ENCODE results near the gene CYP24A1.

Gene CYP24A1

DNA sequence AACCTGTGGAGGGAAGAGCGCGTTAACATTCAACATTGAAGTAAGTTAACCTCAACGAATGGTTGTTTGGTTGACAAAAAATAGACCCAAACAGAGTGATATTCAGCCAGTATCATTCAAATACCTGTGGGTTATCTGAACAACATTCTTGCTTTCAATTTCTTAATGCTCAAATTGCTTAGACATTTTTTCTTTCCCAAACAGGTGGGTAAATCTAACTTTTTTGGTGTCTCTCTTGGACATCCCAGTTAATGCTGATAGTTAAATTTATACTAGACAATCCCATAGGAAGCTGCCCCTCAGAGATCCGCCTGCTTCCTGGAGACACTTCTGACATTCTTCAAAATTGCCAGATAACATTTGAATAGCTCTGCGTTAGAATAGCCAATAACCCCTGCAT, 20.0 kb upstream of the CYP24A1 start:
- no peak overlapping the region for H3K9ac ChIP-seq (ENCODE audit: low read depth in 1 of 2, low read length in 2 of 2)
- no peak overlapping the region for H3K4me3 ChIP-seq (ENCODE audit: low read depth in 1 of 2, low read length in 2 of 2)
- no peaks in the 10 kb centered on the region for H3K36me3 ChIP-seq (ENCODE audit: control insufficient read depth in 1 of 2, insufficient read depth in 2 of 2, low read length in 2 of 2)
- no peaks in the 10 kb centered on the region for H3K9me3 ChIP-seq (ENCODE audit: control insufficient read depth in 1 of 2, low read length in 2 of 2)
- no peaks in the 10 kb centered on the region for H3K4me1 ChIP-seq (ENCODE audit: control insufficient read depth in 1 of 2, insufficient read depth in 2 of 2, low read length in 2 of 2)
- H3K27me3 ChIP-seq (ENCODE audit: control insufficient read depth in 1 of 2, insufficient read depth in 2 of 2, low read length in 2 of 2), result no peaks in the 10 kb centered on the region
- H3K27ac ChIP-seq (ENCODE audit: low read depth, low read length), result no peak overlapping the region

DNA sequence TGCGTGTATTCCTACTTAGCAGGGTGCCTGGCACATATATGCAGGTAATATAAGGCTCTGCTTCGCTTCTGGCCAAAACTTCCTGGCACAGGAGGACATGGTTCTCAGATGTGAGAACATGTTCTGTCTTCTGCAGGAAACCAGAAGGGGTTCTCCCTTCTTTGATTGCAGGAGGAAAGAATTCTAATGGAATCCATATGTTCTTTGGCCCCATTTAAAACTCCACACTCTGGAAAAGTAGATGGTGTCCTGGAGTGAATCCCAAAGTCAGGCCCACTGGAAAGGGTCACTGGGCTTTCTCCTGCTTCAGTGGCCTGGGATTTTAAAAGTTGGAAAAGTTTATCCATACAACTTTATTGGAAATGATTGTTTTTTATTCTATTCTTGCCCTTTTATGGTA, 16.4 kb upstream of the CYP24A1 start:
- Histone ChIP-seq H3K36me3 (ENCODE audit: control insufficient read depth in 1 of 2, insufficient read depth in 2 of 2, low read length in 2 of 2) (no peaks in the 10 kb centered on the region), H3K27ac (ENCODE audit: low read depth, low read length) (no peak overlapping the region), H3K4me1 (ENCODE audit: control insufficient read depth in 1 of 2, insufficient read depth in 2 of 2, low read length in 2 of 2) (no peaks in the 10 kb centered on the region), H3K4me3 (ENCODE audit: low read depth in 1 of 2, low read length in 2 of 2) (no peak overlapping the region), H3K9ac (ENCODE audit: low read depth in 1 of 2, low read length in 2 of 2) (no peak overlapping the region), H3K9me3 (ENCODE audit: control insufficient read depth in 1 of 2, low read length in 2 of 2) (no peaks in the 10 kb centered on the region), H3K27me3 (ENCODE audit: control insufficient read depth in 1 of 2, insufficient read depth in 2 of 2, low read length in 2 of 2) (peaks cover 0 to 3% of the 10 kb centered on the region in 2 donors)

DNA sequence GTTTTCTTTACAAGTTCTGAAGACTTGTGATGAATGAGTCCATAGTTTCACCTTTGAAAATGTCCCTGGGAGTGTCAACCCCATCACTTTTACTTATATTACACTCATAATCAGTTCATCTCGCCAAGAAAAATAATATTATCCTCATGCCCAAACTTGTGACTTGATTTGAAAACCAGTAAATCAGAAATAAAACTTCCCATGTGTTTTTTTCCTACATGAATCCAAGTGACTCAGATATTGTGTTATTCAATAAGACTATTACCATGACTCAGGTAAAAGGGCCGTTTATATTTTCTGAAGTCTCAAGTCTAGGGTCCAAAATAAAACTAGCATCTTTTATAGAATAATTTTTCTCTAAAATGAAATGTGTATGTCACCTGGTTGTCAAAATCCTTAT, 15.8 kb upstream of the CYP24A1 start:
- H3K4me3 ChIP-seq (ENCODE audit: low read depth in 1 of 2, low read length in 2 of 2), result no peak overlapping the region
- H3K4me1 ChIP-seq (ENCODE audit: control insufficient read depth in 1 of 2, insufficient read depth in 2 of 2, low read length in 2 of 2), result no peaks in the 10 kb centered on the region
- H3K36me3 ChIP-seq (ENCODE audit: control insufficient read depth in 1 of 2, insufficient read depth in 2 of 2, low read length in 2 of 2), result no peaks in the 10 kb centered on the region
- H3K27ac ChIP-seq (ENCODE audit: low read depth, low read length), result no peak overlapping the region
- no peaks in the 10 kb centered on the region for H3K9me3 ChIP-seq (ENCODE audit: control insufficient read depth in 1 of 2, low read length in 2 of 2)
- peaks cover 0 to 3% of the 10 kb centered on the region in 2 donors for H3K27me3 ChIP-seq (ENCODE audit: control insufficient read depth in 1 of 2, insufficient read depth in 2 of 2, low read length in 2 of 2)
- no peak overlapping the region for H3K9ac ChIP-seq (ENCODE audit: low read depth in 1 of 2, low read length in 2 of 2)

DNA sequence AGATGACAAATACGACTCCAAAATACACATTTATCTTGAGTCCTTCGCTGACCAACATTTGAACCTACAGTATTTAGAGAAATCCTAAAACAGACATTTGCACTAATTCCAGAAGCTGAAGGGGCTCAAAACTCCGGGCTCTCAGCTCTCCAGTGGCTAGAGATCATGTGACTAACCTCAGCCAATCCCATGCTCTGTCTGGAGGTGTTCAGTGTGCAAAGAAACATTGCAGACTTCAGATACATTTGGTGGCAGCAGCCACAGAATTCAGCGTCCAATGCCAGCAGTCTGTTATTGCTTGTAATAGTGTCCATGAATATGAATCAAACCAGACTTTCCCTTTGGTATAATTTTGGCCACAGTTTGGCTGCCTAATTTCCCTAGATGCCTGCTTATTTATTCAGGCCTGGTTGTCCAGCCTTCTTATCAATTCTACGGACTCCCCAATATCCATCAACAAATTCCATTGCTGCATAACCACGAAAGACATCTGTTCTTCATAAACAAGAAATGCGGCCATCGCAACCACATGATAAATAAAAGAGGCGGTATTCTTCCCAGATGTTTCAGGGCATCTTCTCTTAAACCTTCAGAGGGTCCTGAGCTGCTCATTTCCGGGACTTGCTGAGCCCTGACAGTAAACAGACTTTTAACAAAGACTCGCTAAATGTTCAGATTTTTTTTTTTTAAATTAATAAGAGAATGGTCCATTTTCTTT, 14.5 kb upstream of the CYP24A1 start:
- H3K4me3 ChIP-seq (ENCODE audit: low read depth in 1 of 2, low read length in 2 of 2), result no peak overlapping the region
- H3K9me3 ChIP-seq (ENCODE audit: control insufficient read depth in 1 of 2, low read length in 2 of 2), result no peaks in the 10 kb centered on the region
- H3K27me3 ChIP-seq (ENCODE audit: control insufficient read depth in 1 of 2, insufficient read depth in 2 of 2, low read length in 2 of 2), result peaks cover 0 to 3% of the 10 kb centered on the region in 2 donors
- H3K36me3 ChIP-seq (ENCODE audit: control insufficient read depth in 1 of 2, insufficient read depth in 2 of 2, low read length in 2 of 2), result no peaks in the 10 kb centered on the region
- no peak overlapping the region for H3K9ac ChIP-seq (ENCODE audit: low read depth in 1 of 2, low read length in 2 of 2)
- H3K27ac ChIP-seq (ENCODE audit: low read depth, low read length), result no peak overlapping the region
- no peaks in the 10 kb centered on the region for H3K4me1 ChIP-seq (ENCODE audit: control insufficient read depth in 1 of 2, insufficient read depth in 2 of 2, low read length in 2 of 2)

DNA sequence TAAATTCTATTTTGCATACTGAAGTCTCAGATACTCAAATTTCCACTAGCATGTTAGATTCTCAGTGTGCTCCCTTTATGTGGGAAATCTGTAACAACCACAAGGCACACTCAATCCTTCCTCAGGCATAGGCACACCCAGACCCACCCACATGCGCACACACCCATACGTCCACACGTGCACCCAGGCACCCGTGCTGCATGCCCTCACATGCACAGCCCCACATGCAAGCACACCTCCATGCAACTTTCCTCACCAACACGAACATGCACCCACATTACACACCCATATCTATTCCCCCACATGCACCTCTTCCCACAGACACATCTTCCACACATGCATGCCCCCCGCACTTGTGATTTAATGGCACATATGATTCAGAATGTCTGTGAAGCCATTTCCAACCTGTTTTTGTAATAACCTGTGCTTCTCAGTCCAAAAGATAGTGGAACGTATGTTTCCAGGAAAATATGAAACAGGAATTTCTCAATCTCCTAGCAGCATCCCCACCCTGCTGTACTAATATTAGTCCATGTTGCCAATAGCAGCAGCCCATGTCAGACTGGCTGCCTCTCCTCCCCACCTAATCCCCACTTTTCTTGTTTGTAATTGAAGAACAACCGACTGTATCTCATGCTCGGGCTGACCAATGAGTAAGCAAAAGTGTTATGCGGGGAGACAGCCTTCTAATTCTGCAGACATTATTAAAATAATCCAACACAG, 11.3 kb upstream of the CYP24A1 start:
- Histone ChIP-seq H3K27me3 (ENCODE audit: control insufficient read depth in 1 of 2, insufficient read depth in 2 of 2, low read length in 2 of 2) (peaks cover 0 to 3% of the 10 kb centered on the region in 2 donors), H3K9me3 (ENCODE audit: control insufficient read depth in 1 of 2, low read length in 2 of 2) (no peaks in the 10 kb centered on the region), H3K9ac (ENCODE audit: low read depth in 1 of 2, low read length in 2 of 2) (no peak overlapping the region), H3K4me3 (ENCODE audit: low read depth in 1 of 2, low read length in 2 of 2) (no peak overlapping the region), H3K4me1 (ENCODE audit: control insufficient read depth in 1 of 2, insufficient read depth in 2 of 2, low read length in 2 of 2) (no peaks in the 10 kb centered on the region), H3K36me3 (ENCODE audit: control insufficient read depth in 1 of 2, insufficient read depth in 2 of 2, low read length in 2 of 2) (no peaks in the 10 kb centered on the region), H3K27ac (ENCODE audit: low read depth, low read length) (no peak overlapping the region)

DNA sequence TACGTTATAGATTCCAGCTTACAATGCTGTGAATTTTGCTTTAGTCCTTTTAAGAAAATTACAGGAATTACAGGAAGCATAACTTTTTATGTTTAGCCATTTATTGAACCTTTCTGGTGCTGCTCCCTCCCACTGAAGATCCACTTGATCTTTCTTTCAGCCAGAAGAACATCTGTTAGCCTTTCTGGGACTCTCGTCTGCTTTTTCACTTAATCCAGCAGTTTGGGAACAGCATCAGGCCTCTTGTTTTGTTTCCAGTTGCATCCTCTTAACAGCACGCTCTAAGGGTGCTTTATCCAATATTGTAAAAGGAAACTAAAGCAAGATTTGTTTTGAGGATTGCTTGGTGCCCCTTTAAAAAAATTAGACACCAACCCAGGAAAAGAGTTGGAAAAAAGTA, 10.3 kb upstream of the CYP24A1 start:
- no peak overlapping the region for H3K27ac ChIP-seq (ENCODE audit: low read depth, low read length)
- peaks cover 0 to 6% of the 10 kb centered on the region in 2 donors for H3K27me3 ChIP-seq (ENCODE audit: control insufficient read depth in 1 of 2, insufficient read depth in 2 of 2, low read length in 2 of 2)
- no peak overlapping the region for H3K9ac ChIP-seq (ENCODE audit: low read depth in 1 of 2, low read length in 2 of 2)
- H3K36me3 ChIP-seq (ENCODE audit: control insufficient read depth in 1 of 2, insufficient read depth in 2 of 2, low read length in 2 of 2), result no peaks in the 10 kb centered on the region
- no peaks in the 10 kb centered on the region for H3K4me1 ChIP-seq (ENCODE audit: control insufficient read depth in 1 of 2, insufficient read depth in 2 of 2, low read length in 2 of 2)
- H3K4me3 ChIP-seq (ENCODE audit: low read depth in 1 of 2, low read length in 2 of 2), result no peak overlapping the region
- no peaks in the 10 kb centered on the region for H3K9me3 ChIP-seq (ENCODE audit: control insufficient read depth in 1 of 2, low read length in 2 of 2)

DNA sequence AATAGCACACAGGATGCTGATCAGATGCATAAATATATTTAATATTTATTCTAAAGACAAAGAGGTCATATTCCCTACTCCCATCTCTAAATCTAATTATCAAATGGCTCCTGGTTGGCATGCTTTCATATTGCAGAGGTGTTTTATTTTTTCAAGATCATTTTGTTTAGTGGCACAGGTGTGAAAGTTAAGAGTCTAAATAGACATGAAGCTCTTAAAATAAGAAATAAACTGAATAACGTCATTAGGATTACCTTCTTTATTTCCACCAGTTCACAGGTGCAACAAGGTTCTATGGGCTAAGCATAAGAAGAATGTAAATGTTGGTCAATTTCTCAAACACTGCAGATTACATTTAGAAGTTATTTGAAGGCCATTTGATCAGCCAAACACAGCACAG, 7.1 kb upstream of the CYP24A1 start:
- Histone ChIP-seq H3K9me3 (ENCODE audit: control insufficient read depth in 1 of 2, low read length in 2 of 2) (no peaks in the 10 kb centered on the region), H3K27me3 (ENCODE audit: control insufficient read depth in 1 of 2, insufficient read depth in 2 of 2, low read length in 2 of 2) (peaks cover 0 to 4% of the 10 kb centered on the region in 2 donors), H3K9ac (ENCODE audit: low read depth in 1 of 2, low read length in 2 of 2) (no peak overlapping the region), H3K4me3 (ENCODE audit: low read depth in 1 of 2, low read length in 2 of 2) (no peak overlapping the region), H3K36me3 (ENCODE audit: control insufficient read depth in 1 of 2, insufficient read depth in 2 of 2, low read length in 2 of 2) (no peaks in the 10 kb centered on the region), H3K4me1 (ENCODE audit: control insufficient read depth in 1 of 2, insufficient read depth in 2 of 2, low read length in 2 of 2) (no peaks in the 10 kb centered on the region), H3K27ac (ENCODE audit: low read depth, low read length) (no peak overlapping the region)

DNA sequence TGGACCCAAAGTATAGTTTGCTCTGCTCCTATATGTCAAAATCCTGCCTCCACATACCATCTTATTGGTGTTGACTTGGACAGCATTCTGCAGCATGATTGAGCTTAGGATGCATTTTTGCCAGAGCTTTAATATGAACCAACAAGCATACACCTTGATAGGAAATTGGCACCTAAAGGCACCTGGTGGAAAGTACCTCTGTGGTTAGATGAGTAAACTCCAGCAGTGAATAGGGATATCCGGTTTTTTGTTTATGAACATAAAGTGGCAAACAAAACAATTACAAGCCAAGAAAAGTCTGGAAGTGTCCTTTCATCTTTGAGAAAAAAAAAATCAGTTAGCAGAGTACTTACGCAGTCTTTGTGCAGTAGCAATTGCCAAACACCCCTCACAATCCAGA, 6.2 kb upstream of the CYP24A1 start:
- no peaks in the 10 kb centered on the region for H3K9me3 ChIP-seq (ENCODE audit: control insufficient read depth in 1 of 2, low read length in 2 of 2)
- no peak overlapping the region for H3K4me3 ChIP-seq (ENCODE audit: low read depth in 1 of 2, low read length in 2 of 2)
- no peak overlapping the region for H3K27ac ChIP-seq (ENCODE audit: low read depth, low read length)
- H3K36me3 ChIP-seq (ENCODE audit: control insufficient read depth in 1 of 2, insufficient read depth in 2 of 2, low read length in 2 of 2), result no peaks in the 10 kb centered on the region
- H3K27me3 ChIP-seq (ENCODE audit: control insufficient read depth in 1 of 2, insufficient read depth in 2 of 2, low read length in 2 of 2), result peaks cover 6 to 8% of the 10 kb centered on the region in 2 donors
- H3K9ac ChIP-seq (ENCODE audit: low read depth in 1 of 2, low read length in 2 of 2), result no peak overlapping the region
- no peaks in the 10 kb centered on the region for H3K4me1 ChIP-seq (ENCODE audit: control insufficient read depth in 1 of 2, insufficient read depth in 2 of 2, low read length in 2 of 2)

DNA sequence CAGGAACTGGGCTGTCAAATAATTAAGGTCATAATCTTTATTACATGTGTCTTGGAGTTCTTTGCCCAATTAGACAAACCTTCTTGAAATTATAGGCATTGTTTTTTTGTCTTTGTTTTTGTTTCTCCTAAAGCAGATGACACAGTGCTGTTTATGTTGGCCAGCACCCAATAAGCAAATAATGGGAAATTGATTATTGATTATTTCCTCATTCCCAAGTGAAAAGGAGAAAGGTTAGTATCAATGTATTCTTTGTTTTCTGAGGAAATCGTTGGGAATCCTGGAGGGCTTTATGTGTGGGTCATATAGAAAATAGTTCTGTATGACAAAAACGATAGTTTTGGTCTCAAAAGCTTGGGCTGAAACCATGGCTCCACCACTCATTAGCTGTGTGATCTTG, 4.5 kb upstream of the CYP24A1 start:
- no peaks in the 10 kb centered on the region for H3K9me3 ChIP-seq (ENCODE audit: control insufficient read depth in 1 of 2, low read length in 2 of 2)

DNA sequence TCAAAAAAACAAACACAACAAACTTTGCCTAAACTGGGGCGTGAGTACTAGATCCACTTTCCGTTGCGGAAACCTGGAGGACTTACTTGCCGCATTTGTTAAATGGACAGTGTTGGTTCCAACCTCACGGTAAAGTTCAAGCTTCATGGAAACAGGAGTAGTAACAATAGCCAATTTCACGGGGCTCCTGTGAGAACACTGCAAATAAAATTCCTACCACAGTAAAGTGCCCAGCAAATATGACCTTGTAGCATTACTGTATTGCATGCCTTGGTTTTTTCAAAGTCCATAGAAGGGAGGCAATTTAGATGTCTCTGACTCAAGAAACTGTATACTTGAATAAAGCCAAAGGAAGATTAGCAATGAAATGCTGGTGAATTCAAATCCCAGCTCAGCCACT, 3.6 kb upstream of the CYP24A1 start:
- peaks cover 30 to 31% of the 10 kb centered on the region in 2 donors for H3K27me3 ChIP-seq (ENCODE audit: control insufficient read depth in 1 of 2, insufficient read depth in 2 of 2, low read length in 2 of 2)
- no peaks in the 10 kb centered on the region for H3K36me3 ChIP-seq (ENCODE audit: control insufficient read depth in 1 of 2, insufficient read depth in 2 of 2, low read length in 2 of 2)

More for the DNA sequence above, 4.5 kb upstream of the CYP24A1 start:
- Histone ChIP-seq H3K9ac (ENCODE audit: low read depth in 1 of 2, low read length in 2 of 2) (no peak overlapping the region), H3K27me3 (ENCODE audit: control insufficient read depth in 1 of 2, insufficient read depth in 2 of 2, low read length in 2 of 2) (peaks cover 22% of the 10 kb centered on the region in 2 donors), H3K4me3 (ENCODE audit: low read depth in 1 of 2, low read length in 2 of 2) (no peak overlapping the region), H3K4me1 (ENCODE audit: control insufficient read depth in 1 of 2, insufficient read depth in 2 of 2, low read length in 2 of 2) (peaks cover 0 to 3% of the 10 kb centered on the region in 2 donors), H3K27ac (ENCODE audit: low read depth, low read length) (no peak overlapping the region), H3K36me3 (ENCODE audit: control insufficient read depth in 1 of 2, insufficient read depth in 2 of 2, low read length in 2 of 2) (no peaks in the 10 kb centered on the region)

More for the DNA sequence above, 3.6 kb upstream of the CYP24A1 start:
- H3K9me3 ChIP-seq (ENCODE audit: control insufficient read depth in 1 of 2, low read length in 2 of 2), result no peaks in the 10 kb centered on the region
- no peak overlapping the region for H3K9ac ChIP-seq (ENCODE audit: low read depth in 1 of 2, low read length in 2 of 2)
- no peak overlapping the region for H3K4me3 ChIP-seq (ENCODE audit: low read depth in 1 of 2, low read length in 2 of 2)
- peaks cover 0 to 3% of the 10 kb centered on the region in 2 donors for H3K4me1 ChIP-seq (ENCODE audit: control insufficient read depth in 1 of 2, insufficient read depth in 2 of 2, low read length in 2 of 2)
- no peak overlapping the region for H3K27ac ChIP-seq (ENCODE audit: low read depth, low read length)
